Progenitor cell of endocrine pancreas (in vitro differentiated cells): Measurements from ENCODE around the gene RACK1. TPM values are rescaled to one million over a fixed set of nuclear protein-coding genes. Genes with fewer than 3 reads are reported as not detected.

Experiments
- DNase-seq: peaks from one replicate; pipeline ENCODE4 v3.0.0; 2021; ENCODE audit warnings: low spot score; ENCODE audit not compliant: unreplicated experiment
- H3K27ac Mint-ChIP-seq: 2 replicates; pipeline ENCODE4 v1.8.0; 2021; ENCODE audit warnings: mild to moderate bottlenecking, moderate library complexity, mixed read lengths
- H3K27me3 Mint-ChIP-seq: 2 replicates; pipeline ENCODE4 v1.8.0; 2021; ENCODE audit warnings: mixed read lengths
- H3K36me3 Mint-ChIP-seq: 2 replicates; pipeline ENCODE4 v1.8.0; 2022; ENCODE audit warnings: mixed read lengths; ENCODE audit not compliant: insufficient read depth
- H3K4me1 Mint-ChIP-seq: 2 replicates; pipeline ENCODE4 v1.8.0; 2021; ENCODE audit warnings: low read depth, mixed read lengths
- H3K4me3 Mint-ChIP-seq: 2 replicates; pipeline ENCODE4 v1.8.0; 2021; ENCODE audit warnings: low read depth, mild to moderate bottlenecking, moderate library complexity, mixed read lengths
- H3K9me3 Mint-ChIP-seq: 2 replicates; pipeline ENCODE4 v1.8.0; 2021; ENCODE audit warnings: low read depth, mixed read lengths
- total RNA-seq: library from RNA; stranded (reverse); gene quantifications from 2 replicates; pipeline ENCODE4 v1.2.1, GENCODE V29; 2021
- TF ChIP-seq, protein P1 (sequence below): fragments of 200-600 bp; sonication (generic); IDR thresholded peaks from one replicate; pipeline ENCODE4 v1.5.0; 2021; ENCODE audit warnings: antibody characterized with exemption, mild to moderate bottlenecking; ENCODE audit not compliant: unreplicated experiment

The RACK1 gene
- total RNA-seq, 1 donor from 2014 or later: 1,855 TPM

DNA sequence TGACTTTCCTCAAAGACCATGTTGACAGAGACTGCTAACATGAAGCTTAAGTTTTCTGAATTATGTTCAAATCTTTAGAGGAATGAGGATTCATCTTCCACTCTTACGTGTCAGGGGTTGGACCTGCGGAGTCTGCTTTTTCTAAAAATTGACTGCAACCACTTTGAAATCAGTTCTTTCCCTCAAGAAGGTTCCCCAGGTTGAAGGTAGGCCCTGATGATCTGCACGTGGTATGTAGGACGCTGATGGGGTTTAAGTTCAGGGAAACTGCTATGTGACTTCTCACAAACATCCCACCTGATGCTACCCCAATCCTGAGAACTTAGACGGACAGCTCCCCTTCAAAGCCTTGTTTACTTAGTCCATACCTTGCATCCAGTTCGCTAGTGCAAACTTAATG lies 7.2 kb downstream of the RACK1 start:
- Mint-ChIP-seq H3K27ac (peak overlapping the region; percentile 33), H3K9me3 (no peaks in the 10 kb centered on the region)
- DNase-seq: no peak

DNA sequence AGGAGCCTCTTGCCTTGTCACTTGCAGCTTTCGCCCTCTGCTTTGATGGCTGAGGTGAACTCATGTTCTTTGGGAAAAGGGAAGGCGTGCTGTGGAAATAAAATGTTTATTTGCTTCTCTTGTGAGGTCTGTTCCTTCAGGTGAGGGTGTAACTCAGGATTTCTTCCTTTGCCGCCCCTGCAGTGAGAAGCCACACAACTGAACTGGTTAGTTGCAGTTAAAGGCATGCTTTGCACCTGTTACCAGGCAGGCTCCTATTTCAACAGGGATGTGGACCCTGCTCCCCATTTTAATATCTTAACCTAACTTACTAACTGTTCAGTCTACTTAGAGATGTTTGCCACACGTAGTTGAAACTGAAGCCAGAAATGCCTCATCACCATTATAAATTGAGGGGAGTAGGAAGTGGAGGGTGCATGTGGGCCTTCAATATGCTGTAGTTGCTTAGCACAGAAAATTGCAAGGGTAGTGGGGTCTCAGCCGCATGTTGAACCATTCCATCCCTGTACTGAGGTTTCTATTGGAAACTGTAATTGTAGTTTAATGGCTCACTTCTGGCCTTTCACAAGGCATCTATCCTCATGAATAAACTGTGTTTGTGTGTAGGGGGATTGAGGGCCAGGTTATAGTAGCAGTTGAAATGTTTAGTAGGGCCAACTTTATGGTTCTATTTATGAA lies 7.9 kb downstream of the RACK1 start:
- Mint-ChIP-seq H3K36me3 (peaks cover 21% of the 10 kb centered on the region), H3K9me3 (no peaks in the 10 kb centered on the region), H3K4me3 (no peak overlapping the region), H3K27ac (peak overlapping the region; percentile 37), H3K27me3 (no peaks in the 10 kb centered on the region), H3K4me1 (no peaks in the 10 kb centered on the region)
- no peak for DNase-seq
- TF ChIP-seq, protein P1, sequence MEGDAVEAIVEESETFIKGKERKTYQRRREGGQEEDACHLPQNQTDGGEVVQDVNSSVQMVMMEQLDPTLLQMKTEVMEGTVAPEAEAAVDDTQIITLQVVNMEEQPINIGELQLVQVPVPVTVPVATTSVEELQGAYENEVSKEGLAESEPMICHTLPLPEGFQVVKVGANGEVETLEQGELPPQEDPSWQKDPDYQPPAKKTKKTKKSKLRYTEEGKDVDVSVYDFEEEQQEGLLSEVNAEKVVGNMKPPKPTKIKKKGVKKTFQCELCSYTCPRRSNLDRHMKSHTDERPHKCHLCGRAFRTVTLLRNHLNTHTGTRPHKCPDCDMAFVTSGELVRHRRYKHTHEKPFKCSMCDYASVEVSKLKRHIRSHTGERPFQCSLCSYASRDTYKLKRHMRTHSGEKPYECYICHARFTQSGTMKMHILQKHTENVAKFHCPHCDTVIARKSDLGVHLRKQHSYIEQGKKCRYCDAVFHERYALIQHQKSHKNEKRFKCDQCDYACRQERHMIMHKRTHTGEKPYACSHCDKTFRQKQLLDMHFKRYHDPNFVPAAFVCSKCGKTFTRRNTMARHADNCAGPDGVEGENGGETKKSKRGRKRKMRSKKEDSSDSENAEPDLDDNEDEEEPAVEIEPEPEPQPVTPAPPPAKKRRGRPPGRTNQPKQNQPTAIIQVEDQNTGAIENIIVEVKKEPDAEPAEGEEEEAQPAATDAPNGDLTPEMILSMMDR: no peak

More for the DNA sequence above, 7.2 kb downstream of the RACK1 start:
- H3K27me3 Mint-ChIP-seq: no peaks in the 10 kb centered on the region
- TF ChIP-seq, protein P1: no peak
- peaks cover 22% of the 10 kb centered on the region for H3K36me3 Mint-ChIP-seq
- H3K4me1 Mint-ChIP-seq: peaks cover 3% of the 10 kb centered on the region
- no peak overlapping the region for H3K4me3 Mint-ChIP-seq

GRCh38 chr5:181235323-181235688 lies 8.4 kb downstream of the RACK1 start:
- H3K4me3 Mint-ChIP-seq: no peak overlapping the region

GRCh38 chr5:181234455-181235306 lies 9.0 kb downstream of the RACK1 start:
- H3K4me3 Mint-ChIP-seq: no peak overlapping the region
- peaks cover 21% of the 10 kb centered on the region for H3K36me3 Mint-ChIP-seq
- H3K27ac Mint-ChIP-seq: peak overlapping the region; percentile 64
- H3K4me1 Mint-ChIP-seq: no peaks in the 10 kb centered on the region
- no peaks in the 10 kb centered on the region for H3K9me3 Mint-ChIP-seq
- DNase-seq: no peak
- no peaks in the 10 kb centered on the region for H3K27me3 Mint-ChIP-seq
- TF ChIP-seq, protein P1: no peak

More at GRCh38 chr5:181235323-181235688, 8.4 kb downstream of the RACK1 start:
- Mint-ChIP-seq H3K36me3 (peaks cover 21% of the 10 kb centered on the region), H3K27ac (peak overlapping the region; percentile 64), H3K9me3 (no peaks in the 10 kb centered on the region), H3K27me3 (no peaks in the 10 kb centered on the region), H3K4me1 (no peaks in the 10 kb centered on the region)
- no peak for DNase-seq
- TF ChIP-seq, protein P1: no peak

GRCh38 chr5:181233801-181234454 lies 9.8 kb downstream of the RACK1 start:
- H3K36me3 Mint-ChIP-seq: peaks cover 18% of the 10 kb centered on the region
- no peaks in the 10 kb centered on the region for H3K9me3 Mint-ChIP-seq
- H3K27ac Mint-ChIP-seq: no peak overlapping the region
- TF ChIP-seq, protein P1: no peak
- DNase-seq: no peak
- no peaks in the 10 kb centered on the region for H3K4me1 Mint-ChIP-seq
- no peak overlapping the region for H3K4me3 Mint-ChIP-seq
- H3K27me3 Mint-ChIP-seq: no peaks in the 10 kb centered on the region
